Hepatocyte (in vitro differentiated cells): ENCODE results near the gene NUP43.

Experiments used
- EZH2 ChIP-seq: fragments of 200-600 bp; sonication (generic); IDR thresholded peaks from 2 replicates; pipeline ENCODE4 v1.6.1; 2016; ENCODE audit warnings: antibody characterized with exemption, mild to moderate bottlenecking, borderline replicate concordance
- TF ChIP-seq, protein P1 (sequence below): fragments of 200-600 bp; sonication (generic); IDR thresholded peaks from 2 replicates; pipeline ENCODE4 v1.5.1; 2016; ENCODE audit warnings: antibody characterized with exemption, mild to moderate bottlenecking; ENCODE audit not compliant: poor library complexity

DNA sequence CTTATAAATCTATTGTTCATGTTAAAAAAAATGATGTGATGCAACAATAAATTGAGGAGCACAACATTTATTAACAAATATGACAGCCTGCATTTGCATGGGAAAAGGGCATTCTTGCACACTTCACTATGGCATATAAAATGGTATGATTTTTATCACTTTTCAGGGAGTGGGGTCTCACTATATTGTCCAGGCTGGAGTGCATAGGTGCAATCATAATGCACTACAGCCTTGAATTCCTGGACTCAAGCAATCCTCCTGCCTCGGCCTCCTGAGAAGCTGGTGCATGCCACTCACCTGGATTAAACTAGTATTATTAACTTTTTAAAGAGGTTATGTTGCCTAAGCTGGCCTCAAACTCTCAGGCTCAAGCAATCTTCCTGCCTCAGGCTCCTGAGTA is 11.4 kb downstream of the NUP43 start:
- TF ChIP-seq, protein P1, sequence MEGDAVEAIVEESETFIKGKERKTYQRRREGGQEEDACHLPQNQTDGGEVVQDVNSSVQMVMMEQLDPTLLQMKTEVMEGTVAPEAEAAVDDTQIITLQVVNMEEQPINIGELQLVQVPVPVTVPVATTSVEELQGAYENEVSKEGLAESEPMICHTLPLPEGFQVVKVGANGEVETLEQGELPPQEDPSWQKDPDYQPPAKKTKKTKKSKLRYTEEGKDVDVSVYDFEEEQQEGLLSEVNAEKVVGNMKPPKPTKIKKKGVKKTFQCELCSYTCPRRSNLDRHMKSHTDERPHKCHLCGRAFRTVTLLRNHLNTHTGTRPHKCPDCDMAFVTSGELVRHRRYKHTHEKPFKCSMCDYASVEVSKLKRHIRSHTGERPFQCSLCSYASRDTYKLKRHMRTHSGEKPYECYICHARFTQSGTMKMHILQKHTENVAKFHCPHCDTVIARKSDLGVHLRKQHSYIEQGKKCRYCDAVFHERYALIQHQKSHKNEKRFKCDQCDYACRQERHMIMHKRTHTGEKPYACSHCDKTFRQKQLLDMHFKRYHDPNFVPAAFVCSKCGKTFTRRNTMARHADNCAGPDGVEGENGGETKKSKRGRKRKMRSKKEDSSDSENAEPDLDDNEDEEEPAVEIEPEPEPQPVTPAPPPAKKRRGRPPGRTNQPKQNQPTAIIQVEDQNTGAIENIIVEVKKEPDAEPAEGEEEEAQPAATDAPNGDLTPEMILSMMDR: no peak
- TF ChIP-seq EZH2: no peak
